ENCODE results near the gene FGF6.
"Not testable (repeated sequence)": the region's sequence is repeated elsewhere in the genome, so short reads cannot be mapped to it uniquely, and the experiment has no call there.

Gene FGF6, protein sequence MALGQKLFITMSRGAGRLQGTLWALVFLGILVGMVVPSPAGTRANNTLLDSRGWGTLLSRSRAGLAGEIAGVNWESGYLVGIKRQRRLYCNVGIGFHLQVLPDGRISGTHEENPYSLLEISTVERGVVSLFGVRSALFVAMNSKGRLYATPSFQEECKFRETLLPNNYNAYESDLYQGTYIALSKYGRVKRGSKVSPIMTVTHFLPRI

DNA sequence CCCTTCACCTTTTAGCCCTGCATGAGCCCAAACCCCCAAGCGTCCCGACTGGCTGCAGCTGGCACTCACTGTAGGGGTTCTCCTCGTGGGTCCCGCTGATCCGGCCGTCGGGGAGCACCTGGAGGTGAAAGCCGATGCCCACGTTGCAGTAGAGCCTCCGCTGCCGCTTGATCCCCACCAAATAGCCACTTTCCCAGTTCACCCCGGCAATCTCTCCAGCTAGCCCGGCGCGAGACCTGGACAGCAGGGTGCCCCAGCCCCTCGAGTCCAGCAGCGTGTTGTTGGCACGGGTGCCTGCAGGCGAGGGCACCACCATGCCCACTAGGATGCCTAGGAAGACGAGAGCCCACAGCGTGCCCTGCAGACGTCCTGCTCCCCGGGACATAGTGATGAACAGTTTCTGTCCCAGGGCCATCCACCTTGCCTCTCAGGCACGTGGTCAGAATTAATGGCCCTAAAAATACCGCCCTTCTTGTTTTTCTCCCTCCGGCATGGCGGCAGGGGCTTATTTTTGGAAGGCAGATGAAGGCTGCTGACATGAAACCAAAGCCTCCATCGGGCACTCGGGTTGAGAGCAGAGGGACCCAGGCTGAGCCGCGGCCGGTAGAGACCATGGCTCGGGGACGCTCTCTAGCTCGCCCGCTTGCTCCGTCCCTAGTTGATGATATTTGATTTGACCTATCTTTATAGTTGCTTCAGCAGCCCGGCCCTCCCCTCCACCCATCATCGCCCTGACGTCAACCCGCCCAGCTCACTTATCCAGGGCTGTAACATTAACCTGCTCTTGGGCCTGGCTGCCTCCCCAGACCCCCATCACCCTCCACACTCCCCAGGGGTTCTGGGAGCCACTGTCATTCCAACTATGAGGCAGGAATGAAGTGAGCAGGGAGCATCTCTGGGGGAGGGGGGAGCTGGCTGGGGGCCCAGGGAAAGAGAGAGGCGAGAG lies at the start of gene FGF6:
Gene FGF6, minus strand, starts transcription at position 660 of the 946 bp plus-strand sequence. Its CDS starts 245 bp downstream, at position 415.
- DNase-seq (ENCODE audit: low spot score): no peak

DNA sequence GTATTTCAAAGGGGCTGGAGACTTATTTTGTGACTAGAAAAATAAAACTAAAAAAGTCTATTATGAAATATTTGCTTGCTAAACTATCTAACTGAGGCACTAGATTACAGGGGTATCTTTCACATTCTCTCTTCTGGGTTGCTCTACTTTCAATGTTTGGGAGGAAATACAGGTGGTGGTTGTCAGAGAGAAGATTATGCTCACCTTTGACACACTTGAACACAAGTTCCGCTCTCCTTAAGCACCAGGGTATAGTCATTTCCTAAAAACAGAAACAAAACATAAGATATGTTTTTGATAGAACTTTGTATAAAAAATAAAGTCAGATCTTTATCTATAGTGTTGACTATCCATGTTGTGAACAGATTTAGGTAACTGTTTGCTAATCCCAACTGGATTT lies 45.4 kb upstream of the FGF6 start:
- DNase-seq (ENCODE audit: low spot score): no peak

GRCh38 chr12:4489556-4489955 lies 43.9 kb upstream of the FGF6 start:
- no peak for DNase-seq (ENCODE audit: low spot score)

DNA sequence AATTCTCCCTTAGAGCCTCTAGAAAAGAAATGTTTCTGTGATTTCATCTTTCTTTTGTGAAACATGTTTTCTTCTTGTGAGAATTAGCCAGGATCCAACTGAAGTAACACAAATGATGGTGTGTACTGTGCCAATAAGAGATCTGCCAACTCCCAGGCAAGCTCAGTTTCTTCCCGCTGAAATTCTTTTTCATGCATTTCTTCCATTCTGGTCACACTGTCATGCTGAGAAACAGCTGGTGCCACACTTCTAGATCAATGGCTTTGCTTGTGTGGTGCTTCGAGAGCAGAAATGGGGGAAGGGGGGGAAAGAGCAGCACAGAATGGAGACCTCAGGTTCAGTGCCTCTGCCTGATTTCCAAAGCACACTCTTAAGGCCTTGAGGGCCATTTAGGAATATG lies 41.4 kb upstream of the FGF6 start:
- no peak for DNase-seq (ENCODE audit: low spot score)

DNA sequence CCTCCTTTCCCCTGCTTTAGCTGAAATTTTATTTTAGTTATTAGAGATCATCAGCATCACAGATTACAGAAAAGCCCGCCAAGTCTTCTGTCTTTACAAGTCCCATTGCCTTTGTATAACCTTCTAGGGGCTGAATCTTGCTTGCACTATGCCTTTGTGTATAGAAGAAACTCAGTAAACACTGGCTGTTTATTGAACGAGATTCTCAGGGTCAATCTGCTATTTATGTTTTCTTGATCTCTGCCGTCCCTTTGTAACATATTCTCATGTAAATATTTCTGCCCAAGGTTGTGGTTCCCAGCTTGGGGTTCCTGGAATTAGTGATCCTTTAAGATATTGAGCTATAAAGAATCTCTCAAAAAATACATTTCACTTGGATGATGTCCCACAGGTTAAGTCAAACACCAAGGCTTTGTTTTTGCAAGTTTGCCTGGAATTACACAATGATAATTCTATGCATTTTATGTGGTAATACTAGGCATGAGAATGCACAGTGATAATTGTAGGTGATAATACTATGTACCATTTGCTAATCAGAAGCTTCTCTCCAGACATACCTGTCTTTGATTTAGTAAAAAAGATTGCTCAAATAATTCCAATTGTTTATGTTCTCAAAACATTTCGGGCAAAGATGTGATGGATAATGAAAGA lies 40.6 kb upstream of the FGF6 start:
- no peak for DNase-seq (ENCODE audit: low spot score)

GRCh38 chr12:4483885-4484823 lies 38.5 kb upstream of the FGF6 start:
- no peak for DNase-seq (ENCODE audit: low spot score)

DNA sequence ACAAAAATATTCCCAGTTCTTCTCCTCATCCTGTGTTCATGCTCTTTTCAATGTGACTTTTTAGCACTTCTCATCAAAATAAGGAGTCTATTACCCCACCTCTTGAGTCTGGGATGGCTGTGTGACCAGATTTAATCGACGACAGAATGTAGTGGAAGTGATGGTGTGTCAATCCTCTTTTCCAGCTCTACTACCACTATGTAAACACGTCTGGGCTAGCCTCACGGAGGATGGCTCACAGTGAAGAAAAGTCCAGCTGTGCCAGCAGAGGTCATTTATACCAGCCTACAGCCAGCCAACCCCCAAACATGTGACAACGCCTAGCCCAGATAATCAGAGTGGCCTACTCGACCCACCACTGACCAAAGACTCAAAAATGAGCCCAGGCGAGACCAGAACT lies 37.3 kb upstream of the FGF6 start:
- no peak for DNase-seq (ENCODE audit: low spot score)

- DNase-seq (ENCODE audit: low spot score): no peak
Measured at GRCh38 chr12:4478933-4479332, 33.3 kb upstream of the FGF6 start.

DNA sequence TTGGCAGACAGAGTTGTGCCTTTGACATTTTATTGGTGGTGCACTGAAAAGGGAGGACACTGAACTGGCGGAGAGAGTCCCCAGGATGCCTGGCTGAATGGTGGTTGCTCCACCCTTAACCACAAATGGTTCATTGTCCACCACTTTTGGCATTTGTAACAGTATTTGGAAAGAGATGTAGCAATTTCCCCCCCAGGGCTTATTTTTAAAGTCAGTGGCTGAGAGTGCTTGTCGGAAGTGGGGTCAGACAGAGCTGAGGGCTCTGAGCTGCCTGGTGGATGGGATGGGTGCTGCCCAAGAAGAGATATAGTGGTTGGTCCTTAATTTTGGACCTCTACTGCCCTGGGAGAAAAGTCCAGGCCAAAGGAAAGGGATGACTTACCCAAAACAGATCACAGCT lies 31.5 kb upstream of the FGF6 start:
- no peak for DNase-seq (ENCODE audit: low spot score)

DNA sequence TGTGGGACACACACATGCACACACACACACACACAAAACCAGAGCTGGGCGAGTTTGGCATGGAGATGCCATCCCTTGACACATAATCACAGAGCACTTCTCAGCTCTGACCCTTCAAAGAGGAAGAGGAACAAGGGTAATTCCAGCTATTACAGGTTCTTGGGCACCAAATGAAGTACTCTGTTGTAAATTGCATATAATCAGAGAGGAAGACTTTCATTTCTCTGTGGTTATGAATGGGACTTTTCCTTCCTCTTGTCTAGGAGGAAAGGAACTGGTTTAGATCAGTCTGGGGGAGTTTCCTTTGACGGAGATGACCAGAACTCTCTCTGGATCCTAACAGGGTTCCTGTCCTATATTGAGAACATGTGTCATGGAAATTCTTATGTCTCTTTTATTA lies 26.4 kb upstream of the FGF6 start:
- DNase-seq (ENCODE audit: low spot score): no peak

DNA sequence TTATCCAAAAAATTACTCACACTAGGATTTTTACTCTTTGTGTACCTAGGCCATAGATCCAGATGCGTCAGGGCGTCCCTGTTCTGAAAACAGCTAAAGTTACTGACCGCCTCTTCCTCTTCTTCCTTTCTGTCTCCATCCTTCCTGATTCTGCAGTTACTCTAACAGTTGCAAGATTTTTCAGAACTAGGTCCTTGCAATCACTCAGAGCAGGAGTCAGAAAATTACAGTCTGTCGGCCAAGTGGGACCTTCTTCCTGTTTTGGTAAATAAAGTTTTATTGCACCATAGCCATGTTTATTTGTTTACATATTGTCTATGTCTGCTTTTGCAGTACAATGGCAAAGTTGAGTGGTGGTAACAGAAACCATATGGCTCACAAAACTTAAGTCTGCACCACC lies 25.6 kb upstream of the FGF6 start:
- DNase-seq (ENCODE audit: low spot score): no peak

DNA sequence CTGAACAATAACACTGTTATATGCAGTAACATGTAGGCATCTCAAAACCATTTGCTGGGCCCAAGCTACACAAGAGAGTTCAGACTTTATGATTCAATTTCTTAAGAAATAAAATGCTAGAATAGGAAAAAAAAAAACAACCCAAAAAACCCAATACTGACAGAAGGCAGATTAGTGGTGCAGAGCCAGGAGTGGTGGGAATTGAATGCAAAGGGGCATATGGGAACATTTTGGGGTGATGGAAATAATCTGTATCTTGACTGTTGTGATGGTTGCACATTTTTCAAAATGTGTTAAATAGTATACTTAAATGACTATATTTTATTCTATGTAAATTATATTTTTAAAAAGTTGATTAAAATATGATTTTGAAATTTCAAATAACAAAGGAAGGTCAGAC lies 23.4 kb upstream of the FGF6 start:
- DNase-seq (ENCODE audit: low spot score): no peak

DNA sequence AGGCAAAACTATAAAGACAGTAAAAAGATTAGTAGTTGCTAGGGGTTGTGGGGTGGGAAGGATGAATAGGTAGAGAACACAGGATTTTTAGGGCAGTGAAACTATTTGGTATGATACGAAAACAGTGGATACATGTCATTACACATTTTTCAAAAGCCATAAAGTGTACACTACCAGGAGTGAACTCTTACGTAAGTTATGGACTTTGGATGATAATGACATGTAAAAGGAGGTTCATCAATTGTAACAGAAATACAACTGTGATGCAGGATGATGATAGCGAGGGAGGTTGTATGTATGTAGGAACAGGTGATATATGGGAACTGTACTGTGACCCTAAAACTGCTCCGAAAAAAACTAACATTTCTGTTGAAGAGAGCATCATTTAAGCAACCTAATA lies 15.1 kb upstream of the FGF6 start:
- DNase-seq (ENCODE audit: low spot score): no peak

- DNase-seq (ENCODE audit: low spot score): not testable (repeated sequence)
Measured at GRCh38 chr12:4455849-4456248, 10.2 kb upstream of the FGF6 start.

DNA sequence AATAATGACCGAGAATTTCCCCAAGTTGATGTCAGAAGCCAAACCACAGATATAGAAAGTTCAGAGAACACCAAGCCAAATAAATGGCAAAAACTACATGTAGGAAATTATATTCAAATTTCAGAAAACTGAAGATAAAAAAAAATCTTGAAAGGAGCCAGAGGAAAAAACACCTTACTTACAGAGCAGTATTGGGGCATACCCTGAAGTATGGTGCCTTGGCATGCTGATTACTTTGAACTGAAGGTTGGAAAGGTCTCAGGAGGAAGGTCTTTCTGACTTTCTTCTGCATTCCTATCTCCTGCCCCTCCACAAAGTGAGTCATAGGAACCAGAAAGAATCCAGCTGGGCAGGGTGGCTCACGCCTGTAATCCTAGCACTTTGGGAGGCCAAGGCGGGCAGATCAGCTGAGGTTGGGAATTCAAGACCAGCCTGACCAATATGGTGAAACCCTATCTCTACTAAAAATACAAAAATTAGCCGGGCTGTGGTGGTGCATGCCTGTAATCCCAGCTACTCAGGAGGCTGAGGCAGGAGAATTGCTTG lies 8.8 kb upstream of the FGF6 start:
- DNase-seq (ENCODE audit: low spot score): no peak

DNA sequence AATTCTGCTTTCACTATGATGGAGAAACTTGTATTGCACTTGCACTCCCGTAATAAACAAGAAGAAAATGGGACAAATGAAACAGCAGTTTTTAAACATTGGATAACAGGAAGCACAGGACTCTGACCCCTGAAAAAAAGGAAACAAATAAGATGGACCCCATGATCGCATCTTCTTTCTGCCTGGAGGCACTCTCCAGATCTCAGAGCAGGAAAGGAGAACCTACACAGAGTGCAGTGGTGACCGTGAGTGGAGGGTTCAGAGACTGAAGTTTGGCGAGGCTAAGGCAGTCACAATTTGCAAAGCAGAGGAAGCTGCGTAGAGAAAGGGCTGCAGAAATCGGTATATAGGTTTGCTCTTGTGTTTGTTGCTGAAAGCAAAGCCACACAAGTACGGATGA lies 6.1 kb upstream of the FGF6 start:
- no peak for DNase-seq (ENCODE audit: low spot score)

GRCh38 chr12:4450551-4451112 lies 5.0 kb upstream of the FGF6 start:
- DNase-seq (ENCODE audit: low spot score): no peak

- no peak for DNase-seq (ENCODE audit: low spot score)
Measured at GRCh38 chr12:4449851-4450221, 4.2 kb upstream of the FGF6 start.

DNA sequence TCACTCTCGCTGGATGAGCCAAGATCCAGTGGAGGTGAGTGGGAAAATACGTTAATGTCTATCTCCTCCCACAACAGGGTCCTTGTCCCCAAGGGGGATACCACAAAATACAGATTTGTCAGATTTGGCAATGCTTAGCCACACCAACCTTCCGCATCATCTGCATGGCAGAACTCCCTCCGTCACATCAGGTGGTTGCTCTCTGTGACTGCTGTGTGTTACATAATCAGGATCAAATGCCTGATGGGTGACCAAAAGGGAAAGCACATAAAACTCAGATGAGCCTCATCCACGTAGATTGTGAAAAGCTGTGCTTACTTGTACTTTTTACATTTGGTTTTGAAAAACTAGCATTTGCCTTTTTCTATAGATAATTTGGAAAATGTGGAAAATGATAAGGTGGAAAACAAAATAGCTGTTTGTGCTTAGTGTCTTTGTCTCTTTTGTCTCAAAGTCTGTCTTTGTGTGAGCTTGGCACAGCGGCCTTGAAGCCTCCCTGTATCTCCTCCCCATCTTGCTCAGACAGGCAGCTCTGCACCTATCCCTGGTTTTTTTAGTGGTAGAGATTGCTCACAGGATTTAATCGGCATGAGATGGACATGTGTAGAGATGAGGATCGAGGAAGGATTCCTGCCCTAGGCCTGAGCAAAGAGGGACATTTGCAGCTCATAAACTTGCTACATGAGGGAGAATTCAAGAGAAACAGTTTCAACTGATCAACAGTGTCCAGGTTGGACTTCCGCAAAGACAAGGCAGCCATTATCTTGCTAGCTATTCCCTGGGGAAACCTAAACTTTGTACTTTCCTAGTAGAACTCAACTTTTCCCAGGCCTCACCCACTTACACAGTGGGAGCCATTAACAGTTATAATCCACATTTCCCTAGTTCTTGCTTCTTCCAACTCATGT lies 3.6 kb upstream of the FGF6 start:
- DNase-seq (ENCODE audit: low spot score): no peak

GRCh38 chr12:4448371-4448940 lies 2.8 kb upstream of the FGF6 start:
- no peak for DNase-seq (ENCODE audit: low spot score)

Data from CD4-positive, alpha-beta T cell treated with Interleukin-2 at 100 ng/mL for 4 hours (primary cell).